Activated CD4-positive, alpha-beta T cell treated with anti-CD3 and anti-CD28 coated beads for 48 hours (primary cell): Measurements from ENCODE around the gene POP4.
"Not testable (repeated sequence)": the region's sequence is repeated elsewhere in the genome, so short reads cannot be mapped to it uniquely, and the experiment has no call there.

Experiments used
- DNase-seq: peaks from one replicate; pipeline ENCODE4 v3.0.0-alpha.2; 2020

POP4 gene, protein sequence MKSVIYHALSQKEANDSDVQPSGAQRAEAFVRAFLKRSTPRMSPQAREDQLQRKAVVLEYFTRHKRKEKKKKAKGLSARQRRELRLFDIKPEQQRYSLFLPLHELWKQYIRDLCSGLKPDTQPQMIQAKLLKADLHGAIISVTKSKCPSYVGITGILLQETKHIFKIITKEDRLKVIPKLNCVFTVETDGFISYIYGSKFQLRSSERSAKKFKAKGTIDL

GRCh38 chr19:29605653-29606419 is at the start of gene POP4:
Gene POP4, plus strand, starts transcription at chr19:29606283. Its CDS starts 36 bp downstream, at chr19:29606319.
- peak; percentile 99 for DNase-seq

DNA sequence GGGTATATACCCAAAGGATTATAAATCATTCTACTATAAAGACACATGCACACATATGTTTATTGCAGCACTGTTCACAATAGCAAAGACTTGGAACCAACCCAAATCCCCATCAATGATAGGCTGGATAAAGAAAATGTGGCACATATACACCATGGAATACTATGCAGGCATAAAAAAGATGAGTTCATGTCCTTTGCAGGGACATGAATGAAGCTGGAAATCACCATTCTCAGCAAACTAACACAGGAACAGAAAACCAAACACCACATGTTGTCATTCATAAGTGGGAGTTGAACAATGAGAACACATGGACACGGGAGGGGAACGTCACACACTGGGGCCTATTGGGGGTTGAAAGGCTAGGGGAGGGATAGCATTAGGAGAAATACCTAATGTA is 47.0 kb upstream of the POP4 start:
- DNase-seq = not testable (repeated sequence)

DNA sequence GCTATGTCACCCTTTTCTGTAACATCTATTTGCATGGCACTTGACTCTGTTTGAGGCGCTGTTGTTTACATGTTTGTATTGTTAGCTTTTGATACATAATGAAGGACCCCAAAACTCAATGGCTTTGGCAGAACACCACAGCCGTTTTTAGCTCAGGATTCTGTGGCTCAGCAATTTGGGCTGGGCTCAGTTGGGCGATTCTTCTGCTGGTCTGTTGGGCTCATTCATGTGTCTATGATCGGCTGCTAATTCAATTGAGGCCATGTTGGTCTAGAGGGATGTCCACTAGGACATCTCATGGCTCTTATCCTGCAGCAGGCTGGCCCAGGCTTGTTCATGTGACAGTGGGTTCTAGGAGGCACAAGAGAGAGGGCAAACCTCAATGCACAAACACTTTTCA is 46.3 kb upstream of the POP4 start:
- no peak for DNase-seq

DNA sequence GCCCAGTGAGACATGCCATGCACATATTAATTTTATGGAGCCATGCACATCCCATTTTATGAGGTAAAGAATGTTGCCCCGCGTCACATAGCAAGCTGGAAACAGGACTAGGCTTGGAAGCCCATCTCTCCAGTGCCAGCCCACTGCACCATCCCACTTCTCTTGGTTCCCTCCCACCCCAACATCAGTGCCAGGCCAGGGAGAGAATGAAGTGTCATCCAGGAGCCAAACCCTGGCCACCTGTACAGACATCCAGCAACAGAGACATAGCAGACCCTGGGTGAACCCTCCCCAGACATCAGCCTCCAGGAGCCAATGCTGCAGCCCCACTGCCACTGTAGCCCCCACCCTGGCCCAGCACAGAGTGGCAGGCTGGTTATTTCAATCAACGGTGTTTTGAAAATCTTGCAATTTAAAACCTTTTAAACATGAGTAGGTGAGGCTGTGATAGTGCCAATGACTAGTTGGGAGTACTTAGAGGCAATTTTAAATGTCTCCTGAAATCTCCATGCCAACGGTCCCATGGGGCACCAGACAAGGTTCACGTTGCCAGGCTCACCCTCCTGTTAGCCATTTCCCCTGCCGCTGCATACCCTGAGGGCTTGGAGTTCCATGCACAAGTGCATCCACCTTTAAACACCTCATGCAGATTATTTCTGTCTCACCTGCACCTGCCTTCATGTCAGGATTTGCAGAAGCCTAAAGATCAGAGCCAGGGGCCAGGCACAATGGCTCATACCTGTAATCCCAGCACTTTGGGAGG is 45.6 kb upstream of the POP4 start:
- DNase-seq = no peak

DNA sequence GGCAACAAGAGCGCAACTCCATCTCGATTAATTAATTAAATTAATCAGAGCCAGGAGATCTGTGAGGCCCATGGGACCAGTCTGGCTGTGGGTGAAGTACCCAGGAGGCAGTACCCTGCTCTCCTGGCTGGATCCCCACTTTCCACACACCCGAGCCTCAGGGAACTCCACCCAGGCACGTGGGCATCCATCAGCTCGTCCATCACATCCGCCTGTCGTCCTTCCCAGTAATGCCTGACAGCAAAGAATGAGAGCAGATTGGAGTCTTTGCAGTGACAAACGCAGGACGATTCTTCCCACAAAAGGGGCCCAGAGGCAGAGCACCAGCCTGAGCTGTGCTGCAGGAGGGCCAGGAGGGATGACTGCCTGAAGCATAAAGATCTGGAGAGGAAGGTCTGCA is 44.5 kb upstream of the POP4 start:
- DNase-seq = no peak

DNA sequence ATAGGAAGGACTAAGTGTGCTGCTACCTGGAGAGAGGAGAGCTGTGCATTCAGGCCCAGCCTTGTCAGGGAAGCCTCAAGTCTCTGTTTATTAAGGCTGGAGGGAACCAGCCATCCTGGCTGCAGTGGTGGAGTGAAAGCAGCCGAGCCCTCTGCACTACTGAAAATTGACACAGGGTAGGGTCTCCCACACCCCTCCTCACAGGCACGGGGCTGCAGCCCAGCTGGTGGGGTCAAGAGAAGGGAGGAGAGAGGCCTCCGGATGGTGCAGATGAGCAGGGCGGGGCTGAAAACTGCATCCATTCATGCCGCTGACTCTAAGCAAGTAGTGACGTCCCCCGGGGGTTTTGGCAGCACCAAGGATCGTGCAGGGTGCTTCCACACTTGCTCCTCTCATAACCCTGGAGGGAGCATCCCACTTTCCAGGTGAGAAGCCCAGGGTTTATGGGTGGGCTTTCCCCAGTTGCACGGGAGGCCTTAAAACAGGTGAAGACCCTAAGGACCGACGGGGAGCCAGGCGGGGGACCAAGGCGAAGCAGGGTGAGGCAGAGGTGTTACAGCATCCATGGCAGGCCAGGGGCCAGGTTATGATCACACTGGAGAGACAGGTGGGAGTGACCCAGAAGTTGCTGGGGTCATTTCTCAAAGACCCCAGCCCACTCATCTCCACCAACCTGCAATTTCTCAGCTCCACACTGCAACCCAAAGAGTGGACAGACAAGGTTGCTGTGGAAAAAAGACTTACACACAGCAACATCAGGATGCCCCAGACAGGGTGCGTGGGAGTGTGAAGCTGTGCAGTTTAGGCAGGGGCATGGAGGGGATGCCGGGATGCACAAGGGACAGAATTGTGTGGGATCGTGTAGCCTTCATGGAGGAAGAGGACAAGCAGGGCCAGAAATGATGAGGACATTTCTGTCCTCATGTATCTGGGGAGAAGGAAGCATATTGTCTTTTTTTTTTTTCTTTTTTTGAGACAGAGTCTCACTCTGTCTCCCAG is 43.5 kb upstream of the POP4 start:
- DNase-seq = no peak

GRCh38 chr19:29563486-29564101 is 42.5 kb upstream of the POP4 start:
- no peak for DNase-seq

GRCh38 chr19:29564574-29565005 is 41.5 kb upstream of the POP4 start:
- no peak for DNase-seq

- DNase-seq = no peak
Measured at GRCh38 chr19:29565171-29565570, 40.9 kb upstream of the POP4 start.

DNA sequence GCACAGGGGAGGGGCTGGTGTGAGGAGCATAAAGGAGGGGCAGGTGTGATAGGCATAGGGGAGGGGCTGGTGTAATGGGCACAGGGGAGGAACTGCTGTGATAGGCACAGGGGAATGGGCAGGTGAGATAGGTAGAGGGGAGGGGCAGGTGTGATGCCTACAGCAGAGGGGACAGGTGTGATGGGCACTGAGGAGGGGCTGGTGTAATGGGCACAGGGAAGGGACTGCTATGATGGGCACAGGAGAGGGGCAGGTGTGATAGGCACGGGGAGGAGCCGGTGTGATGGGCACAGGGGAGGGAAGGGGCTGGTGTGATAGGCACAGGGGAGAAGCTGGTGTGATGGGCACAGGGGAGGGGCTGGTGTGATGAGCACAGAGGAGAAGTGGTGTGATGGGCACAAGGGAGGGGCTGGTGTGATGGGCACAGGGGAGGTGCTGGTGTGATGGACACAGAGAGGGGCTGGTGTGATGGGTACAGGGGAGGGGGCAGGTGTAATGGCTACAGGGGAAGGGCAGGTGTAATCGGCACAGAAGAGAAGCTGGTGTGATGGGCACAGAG is 39.5 kb upstream of the POP4 start:
- no peak for DNase-seq

DNA sequence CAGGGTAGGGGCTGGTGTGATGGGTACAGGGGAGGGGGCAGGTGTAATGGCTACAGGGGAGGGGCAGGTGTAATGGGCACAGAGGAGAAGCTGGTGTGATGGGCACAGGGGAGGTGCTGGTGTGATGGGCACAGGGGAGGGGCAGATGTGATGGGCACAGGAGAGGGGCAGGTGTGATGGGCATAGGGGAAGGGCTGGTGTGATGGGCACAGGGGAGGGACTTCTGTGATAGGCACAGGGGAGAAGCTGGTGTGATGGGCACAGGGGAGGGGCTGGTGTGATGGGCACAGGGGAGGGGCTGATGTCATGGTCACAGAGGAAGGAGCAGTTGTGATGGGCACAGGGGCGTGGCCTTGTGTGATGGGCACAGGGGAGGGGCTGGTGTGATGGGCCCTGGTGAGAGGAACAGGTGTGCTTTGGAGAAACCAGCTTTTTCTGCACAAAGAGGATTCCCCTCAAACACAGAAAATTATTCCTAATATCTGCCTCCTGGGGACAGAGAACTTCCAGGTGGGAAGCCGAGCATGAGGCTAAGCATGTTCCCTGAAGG is 38.6 kb upstream of the POP4 start:
- DNase-seq = no peak

DNA sequence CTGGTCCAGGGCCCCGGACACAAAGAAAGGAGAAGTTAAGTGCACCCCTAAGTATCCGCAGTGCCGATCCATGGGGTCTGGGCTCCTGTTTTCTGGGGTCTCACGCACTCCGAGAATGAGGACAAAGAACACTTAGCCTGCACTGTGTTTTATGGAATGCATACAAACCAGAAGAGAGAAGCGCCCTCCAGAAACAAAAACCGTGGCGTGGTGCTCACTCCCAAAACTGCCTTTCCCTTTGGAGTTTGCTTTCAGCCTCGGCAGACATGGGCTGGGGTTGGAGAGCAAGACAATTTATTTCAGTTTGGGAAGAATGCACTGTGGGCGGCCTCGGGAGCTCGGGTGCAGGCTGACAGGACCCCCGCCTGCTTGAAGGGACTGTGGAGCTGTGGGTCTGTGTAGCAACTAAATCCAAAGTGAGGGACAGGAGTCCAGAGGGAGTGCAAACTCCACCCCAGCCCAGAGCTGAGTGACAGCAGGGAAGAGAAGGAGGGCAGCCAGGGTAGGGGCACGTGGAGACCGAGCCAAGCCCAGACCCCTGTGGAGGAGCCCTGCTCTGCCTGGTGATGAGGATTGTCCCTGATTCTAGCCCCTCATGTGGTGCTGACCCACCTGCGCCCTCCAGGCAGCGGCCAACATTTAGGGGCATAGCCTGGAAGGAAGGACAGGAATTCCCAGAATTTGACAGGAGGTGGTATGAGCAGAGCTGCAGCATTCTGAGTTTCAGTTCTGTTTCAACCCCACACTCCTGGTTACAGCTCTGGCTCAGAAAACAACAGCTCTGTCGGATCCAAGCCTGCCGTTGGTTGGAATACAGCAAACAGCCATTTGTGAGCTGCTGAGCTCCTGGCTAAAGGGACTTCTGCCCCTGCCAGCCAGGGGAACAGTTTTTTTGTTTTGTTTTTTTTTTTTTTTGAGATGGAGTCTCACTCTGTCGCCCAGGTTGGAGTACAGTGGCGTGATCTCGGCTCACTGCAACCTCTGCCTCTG is 37.8 kb upstream of the POP4 start:
- DNase-seq = no peak

GRCh38 chr19:29569038-29569911 is 36.8 kb upstream of the POP4 start:
- DNase-seq = no peak

- no peak for DNase-seq
Measured at GRCh38 chr19:29571181-29571580, 34.9 kb upstream of the POP4 start.

DNA sequence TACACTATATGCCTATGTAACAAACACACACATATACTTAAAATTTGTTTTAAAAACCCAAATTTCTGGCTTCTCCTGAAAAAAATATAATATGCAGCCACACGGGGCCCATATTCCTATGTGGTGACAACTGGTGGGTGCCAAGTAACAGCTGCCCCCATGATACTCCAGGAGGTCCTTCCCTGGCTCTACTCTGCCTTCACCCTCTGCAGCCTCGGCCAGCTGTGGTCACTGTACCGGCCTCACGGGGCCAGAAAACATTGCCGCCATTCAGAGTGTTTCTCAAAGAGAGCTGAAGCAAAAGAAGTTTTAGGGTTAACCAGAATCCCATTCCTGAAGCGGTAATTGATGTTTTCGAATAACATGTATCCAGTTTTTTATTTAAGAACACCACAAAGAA is 32.6 kb upstream of the POP4 start:
- no peak for DNase-seq

- DNase-seq = no peak
Measured at GRCh38 chr19:29574510-29574909, 31.6 kb upstream of the POP4 start.

DNA sequence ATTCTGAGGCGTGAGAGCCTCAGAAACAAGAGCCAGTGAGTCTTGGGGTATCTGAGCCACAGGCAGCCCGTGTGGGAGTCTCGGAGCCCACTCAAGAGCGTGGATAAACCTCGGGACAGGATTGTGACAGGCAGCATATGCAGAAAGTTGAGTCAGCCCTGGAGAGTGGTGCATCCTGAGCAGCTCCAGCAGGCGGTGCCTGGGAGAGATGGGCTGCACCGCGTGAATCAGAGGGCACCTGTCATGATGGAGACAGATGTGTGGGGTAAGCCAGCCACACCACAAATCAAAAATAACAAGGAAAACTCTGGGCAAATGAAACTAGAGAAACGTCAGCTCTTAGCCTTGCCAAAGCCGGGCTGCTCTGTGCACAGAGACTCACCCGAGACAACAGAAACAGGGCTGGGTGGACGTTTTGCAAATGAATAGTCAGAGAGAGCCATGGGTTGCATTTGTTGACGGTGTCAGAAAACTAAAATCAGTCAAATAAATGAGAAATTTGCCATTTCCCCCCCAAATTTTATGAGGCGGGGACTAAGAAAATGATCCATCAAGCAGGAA is 30.0 kb upstream of the POP4 start:
- DNase-seq = peak; percentile 39

- peak; percentile 57 for DNase-seq
Measured at GRCh38 chr19:29576761-29577648, 29.1 kb upstream of the POP4 start.
